ENCODE data around the gene C11orf97. TPM values are rescaled to one million over a fixed set of nuclear protein-coding genes. Genes with fewer than 3 reads are reported as not detected.

C11orf97 gene
- total RNA-seq, 1 donor from 2014 or later = not detected

GRCh38 chr11:94493281-94494125 is 18.8 kb upstream of the C11orf97 start, which contains the start of the genes ANKRD49 and MRE11:
ANKRD49 (plus strand) TSS chr11:94493984; CDS start chr11:94496694, 2,710 bp downstream.
MRE11 (minus strand) TSS chr11:94493844; CDS start chr11:94492801, 1,043 bp downstream.
- Histone ChIP-seq H3K9ac (peak within 1 kb of the TSS; percentile 76), H3K4me1 (peaks cover 12% of the 10 kb centered on the region), H4K20me1 (ENCODE audit: low read depth) (no peaks in the 10 kb centered on the region), H3K36me3 (peaks cover 7% of the 10 kb centered on the region), H3K9me3 (ENCODE audit: low read depth) (no peaks in the 10 kb centered on the region), H2AFZ (replicated peaks) (peak within 1 kb of the TSS; percentile 94), H3K4me2 (peak within 1 kb of the TSS; percentile 96), H3K27me3 (no peaks in the 10 kb centered on the region), H3K79me2 (ENCODE audit: low read depth) (peaks cover 43% of the 10 kb centered on the region), H3K27ac (peak within 1 kb of the TSS; percentile 92), H3K4me3 (peak within 1 kb of the TSS; percentile 85), H3F3A (ENCODE audit: low read depth) (peaks cover 18% of the 10 kb centered on the region)
- TF ChIP-seq CTCF (IDR thresholded peaks at IDR 0.05) (no peak), EZH2 (IDR thresholded peaks at IDR 0.05) (no peak), EZH2phosphoT487 (IDR thresholded peaks at IDR 0.05) (no peak)
- no peaks in the 10 kb centered on the region for H3K9me3 Mint-ChIP-seq
- no peaks in the 10 kb centered on the region for H3K27me3 Mint-ChIP-seq (ENCODE audit: insufficient read depth, low read depth)
- DNase-seq (ENCODE audit: low spot score) = peak; percentile 98
- peaks cover 11% of the 10 kb centered on the region for H3K36me3 Mint-ChIP-seq
- peak within 1 kb of the TSS; percentile 98 for H3K4me3 Mint-ChIP-seq
- peaks cover 16% of the 10 kb centered on the region for H3K4me1 Mint-ChIP-seq
- H3K27ac Mint-ChIP-seq = peak within 1 kb of the TSS; percentile 97

GRCh38 chr11:94494126-94494680 is 18.1 kb upstream of the C11orf97 start:
- Histone ChIP-seq H2AFZ (replicated peaks) (peak overlapping the region; percentile 81), H3K4me2 (peak overlapping the region; percentile 87), H3K9me3 (ENCODE audit: low read depth) (no peaks in the 10 kb centered on the region), H3K36me3 (peaks cover 12% of the 10 kb centered on the region), H3K9ac (peak overlapping the region; percentile 73), H3K4me3 (peak overlapping the region; percentile 85), H4K20me1 (ENCODE audit: low read depth) (no peaks in the 10 kb centered on the region), H3F3A (ENCODE audit: low read depth) (peaks cover 18% of the 10 kb centered on the region), H3K4me1 (peaks cover 12% of the 10 kb centered on the region), H3K79me2 (ENCODE audit: low read depth) (peaks cover 43% of the 10 kb centered on the region), H3K27me3 (no peaks in the 10 kb centered on the region), H3K27ac (peak overlapping the region; percentile 22)
- peak overlapping the region; percentile 4 for H3K27ac Mint-ChIP-seq
- TF ChIP-seq EZH2 (IDR thresholded peaks at IDR 0.05) (no peak), EZH2phosphoT487 (IDR thresholded peaks at IDR 0.05) (no peak), CTCF (IDR thresholded peaks at IDR 0.05) (no peak)
- peaks cover 16% of the 10 kb centered on the region for H3K4me1 Mint-ChIP-seq
- peak overlapping the region; percentile 98 for H3K4me3 Mint-ChIP-seq
- H3K9me3 Mint-ChIP-seq = no peaks in the 10 kb centered on the region
- H3K27me3 Mint-ChIP-seq (ENCODE audit: insufficient read depth, low read depth) = no peaks in the 10 kb centered on the region
- H3K36me3 Mint-ChIP-seq = peaks cover 8% of the 10 kb centered on the region
- peak; percentile 85 for DNase-seq (ENCODE audit: low spot score)

- Mint-ChIP-seq H3K9me3 (no peaks in the 10 kb centered on the region), H3K4me1 (peaks cover 1% of the 10 kb centered on the region), H3K36me3 (no peaks in the 10 kb centered on the region), H3K27me3 (ENCODE audit: insufficient read depth, low read depth) (no peaks in the 10 kb centered on the region), H3K27ac (no peak overlapping the region), H3K4me3 (no peak overlapping the region)
- no peaks in the 10 kb centered on the region for H3F3A ChIP-seq (ENCODE audit: low read depth)
- H3K4me2 ChIP-seq = no peak overlapping the region
- TF ChIP-seq EZH2phosphoT487 (IDR thresholded peaks at IDR 0.05) (no peak), CTCF (IDR thresholded peaks at IDR 0.05) (no peak), EZH2 (IDR thresholded peaks at IDR 0.05) (no peak)
- no peak overlapping the region for H3K27ac ChIP-seq
- peaks cover 5% of the 10 kb centered on the region for H3K36me3 ChIP-seq
- no peaks in the 10 kb centered on the region for H4K20me1 ChIP-seq (ENCODE audit: low read depth)
- H3K9me3 ChIP-seq (ENCODE audit: low read depth) = no peaks in the 10 kb centered on the region
- no peak overlapping the region for H3K4me3 ChIP-seq
- no peak overlapping the region for H3K9ac ChIP-seq
- no peak overlapping the region for H2AFZ ChIP-seq (replicated peaks)
- DNase-seq (ENCODE audit: low spot score) = peak; percentile 28
- H3K79me2 ChIP-seq (ENCODE audit: low read depth) = peaks cover 4% of the 10 kb centered on the region
- no peaks in the 10 kb centered on the region for H3K27me3 ChIP-seq
- H3K4me1 ChIP-seq = no peaks in the 10 kb centered on the region
Measured at GRCh38 chr11:94500181-94500580, 12.1 kb upstream of the C11orf97 start.

All from neural progenitor cell (in vitro differentiated cells).